ENCODE measurements around the gene FLNC.

The FLNC gene

DNA sequence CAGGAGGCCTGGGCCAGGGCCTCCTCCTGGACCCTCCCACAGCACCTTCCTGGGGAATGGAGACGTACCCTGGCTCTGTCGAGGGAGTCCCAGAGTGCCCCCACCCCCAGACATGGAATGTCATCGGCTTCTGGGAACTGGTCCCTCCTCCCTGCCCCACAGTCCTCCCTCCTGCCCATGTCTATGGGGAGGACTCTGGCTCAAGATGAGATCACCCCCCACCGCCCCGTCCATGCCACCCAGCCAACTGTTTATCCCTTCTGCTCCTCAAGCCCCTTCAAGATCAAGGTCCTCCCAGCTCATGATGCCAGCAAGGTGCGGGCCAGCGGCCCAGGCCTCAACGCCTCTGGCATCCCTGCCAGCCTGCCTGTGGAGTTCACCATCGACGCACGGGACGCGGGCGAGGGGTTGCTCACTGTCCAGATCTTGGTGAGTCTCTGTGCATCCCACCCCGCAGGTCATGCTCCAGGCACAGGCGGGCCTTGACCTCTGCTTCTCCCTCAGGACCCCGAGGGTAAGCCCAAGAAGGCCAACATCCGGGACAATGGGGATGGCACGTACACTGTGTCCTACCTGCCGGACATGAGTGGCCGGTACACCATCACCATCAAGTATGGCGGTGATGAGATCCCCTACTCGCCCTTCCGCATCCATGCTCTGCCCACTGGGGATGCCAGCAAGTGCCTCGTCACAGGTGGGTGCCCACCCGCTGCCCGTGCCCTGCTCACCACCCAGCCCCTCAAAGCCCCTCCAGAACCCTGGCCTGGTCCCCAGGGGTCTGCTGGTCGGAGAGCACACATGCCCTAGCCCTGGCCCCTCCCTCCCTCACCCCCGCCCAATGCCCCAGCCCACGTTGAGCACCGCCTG lies 18.3 kb downstream of the FLNC start:
- H3K4me3 ChIP-seq (ENCODE audit: low read length): no peak overlapping the region

DNA sequence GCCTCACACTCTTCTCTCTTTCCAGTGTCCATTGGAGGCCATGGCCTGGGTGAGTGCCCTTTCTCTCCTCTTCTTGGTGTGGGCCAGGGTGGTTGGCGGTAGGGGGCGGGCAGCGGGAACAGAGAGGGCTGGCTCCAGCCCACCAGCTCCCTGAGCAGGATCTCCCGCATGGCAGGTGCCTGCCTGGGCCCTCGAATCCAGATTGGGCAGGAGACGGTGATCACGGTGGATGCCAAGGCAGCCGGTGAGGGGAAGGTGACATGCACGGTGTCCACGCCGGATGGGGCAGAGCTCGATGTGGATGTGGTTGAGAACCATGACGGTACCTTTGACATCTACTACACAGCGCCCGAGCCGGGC lies 18.9 kb downstream of the FLNC start:
- H3K9me3 ChIP-seq (ENCODE audit: low read length): no peaks in the 10 kb centered on the region
- H3K27me3 ChIP-seq (ENCODE audit: insufficient read depth, low read length): no peaks in the 10 kb centered on the region
- no peaks in the 10 kb centered on the region for H3K36me3 ChIP-seq (ENCODE audit: insufficient read depth, low read length)
- no peak overlapping the region for H2AFZ ChIP-seq (ENCODE audit: low read depth, low read length)
- no peaks in the 10 kb centered on the region for H3K4me1 ChIP-seq (ENCODE audit: insufficient read depth, low read length)
- H3K4me3 ChIP-seq (ENCODE audit: low read length): no peak overlapping the region

More for the DNA sequence above, 18.3 kb downstream of the FLNC start:
- Histone ChIP-seq H2AFZ (ENCODE audit: low read depth, low read length) (no peak overlapping the region), H3K27me3 (ENCODE audit: insufficient read depth, low read length) (no peaks in the 10 kb centered on the region), H3K4me1 (ENCODE audit: insufficient read depth, low read length) (no peaks in the 10 kb centered on the region), H3K9me3 (ENCODE audit: low read length) (no peaks in the 10 kb centered on the region), H3K36me3 (ENCODE audit: insufficient read depth, low read length) (no peaks in the 10 kb centered on the region)

GRCh38 chr7:128849804-128850490 lies 19.7 kb downstream of the FLNC start:
- no peak overlapping the region for H3K4me3 ChIP-seq (ENCODE audit: low read length)
- no peak overlapping the region for H2AFZ ChIP-seq (ENCODE audit: low read depth, low read length)
- no peaks in the 10 kb centered on the region for H3K4me1 ChIP-seq (ENCODE audit: insufficient read depth, low read length)
- peaks cover 1% of the 10 kb centered on the region for H3K27me3 ChIP-seq (ENCODE audit: insufficient read depth, low read length)
- H3K36me3 ChIP-seq (ENCODE audit: insufficient read depth, low read length): no peaks in the 10 kb centered on the region
- H3K9me3 ChIP-seq (ENCODE audit: low read length): no peaks in the 10 kb centered on the region

- Histone ChIP-seq H3K36me3 (ENCODE audit: insufficient read depth, low read length) (no peaks in the 10 kb centered on the region), H3K4me1 (ENCODE audit: insufficient read depth, low read length) (no peaks in the 10 kb centered on the region), H3K4me3 (ENCODE audit: low read length) (no peak overlapping the region), H3K27me3 (ENCODE audit: insufficient read depth, low read length) (peaks cover 6% of the 10 kb centered on the region), H2AFZ (ENCODE audit: low read depth, low read length) (no peak overlapping the region), H3K9me3 (ENCODE audit: low read length) (no peaks in the 10 kb centered on the region)
These were observed 22.5 kb downstream of the FLNC start for GRCh38 chr7:128852537-128853254.

GRCh38 chr7:128853799-128854198 lies 23.6 kb downstream of the FLNC start:
- peaks cover 6% of the 10 kb centered on the region for H3K27me3 ChIP-seq (ENCODE audit: insufficient read depth, low read length)
- no peaks in the 10 kb centered on the region for H3K9me3 ChIP-seq (ENCODE audit: low read length)
- peaks cover 2% of the 10 kb centered on the region for H3K4me1 ChIP-seq (ENCODE audit: insufficient read depth, low read length)
- no peaks in the 10 kb centered on the region for H3K36me3 ChIP-seq (ENCODE audit: insufficient read depth, low read length)
- H2AFZ ChIP-seq (ENCODE audit: low read depth, low read length): no peak overlapping the region
- no peak overlapping the region for H3K4me3 ChIP-seq (ENCODE audit: low read length)

DNA sequence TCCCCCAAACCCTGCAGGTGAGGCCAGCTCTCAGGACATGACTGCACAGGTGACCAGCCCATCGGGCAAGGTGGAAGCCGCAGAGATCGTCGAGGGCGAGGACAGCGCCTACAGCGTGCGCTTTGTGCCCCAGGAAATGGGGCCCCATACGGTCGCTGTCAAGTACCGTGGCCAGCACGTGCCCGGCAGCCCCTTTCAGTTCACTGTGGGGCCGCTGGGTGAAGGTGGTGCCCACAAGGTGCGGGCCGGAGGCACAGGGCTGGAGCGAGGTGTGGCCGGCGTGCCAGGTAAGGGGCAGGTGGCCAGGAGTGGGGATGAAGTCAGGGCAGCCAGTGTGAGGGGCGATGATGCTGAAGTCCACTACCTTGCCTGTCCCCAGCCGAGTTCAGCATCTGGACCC lies 24.2 kb downstream of the FLNC start:
- no peaks in the 10 kb centered on the region for H3K36me3 ChIP-seq (ENCODE audit: insufficient read depth, low read length)

DNA sequence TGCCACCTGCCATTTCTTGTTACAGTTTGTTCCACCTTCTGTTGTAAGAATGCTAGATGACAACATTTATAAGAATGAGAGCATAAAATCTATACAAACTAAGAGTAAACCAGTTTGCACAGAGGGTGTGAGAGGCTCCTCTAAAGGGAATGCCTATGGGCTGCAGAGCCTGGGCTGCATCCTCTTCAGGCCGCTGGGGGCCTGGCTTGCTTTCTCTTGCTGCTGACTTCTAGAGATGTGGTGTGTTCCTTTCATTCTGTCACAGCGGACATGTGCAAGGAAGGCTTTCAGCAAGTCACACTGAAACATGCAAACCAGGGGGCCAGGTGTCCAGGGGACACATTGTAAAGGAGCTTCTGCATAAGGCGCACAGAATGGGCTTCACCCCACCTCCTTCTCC lies 25.4 kb downstream of the FLNC start:
- peaks cover 6% of the 10 kb centered on the region for H3K27me3 ChIP-seq (ENCODE audit: insufficient read depth, low read length)
- peaks cover 11% of the 10 kb centered on the region for H3K4me1 ChIP-seq (ENCODE audit: insufficient read depth, low read length)
- no peak overlapping the region for H3K4me3 ChIP-seq (ENCODE audit: low read length)
- H2AFZ ChIP-seq (ENCODE audit: low read depth, low read length): no peak overlapping the region
- H3K9me3 ChIP-seq (ENCODE audit: low read length): no peaks in the 10 kb centered on the region
- H3K36me3 ChIP-seq (ENCODE audit: insufficient read depth, low read length): no peaks in the 10 kb centered on the region

More for the DNA sequence above, 24.2 kb downstream of the FLNC start:
- Histone ChIP-seq H2AFZ (ENCODE audit: low read depth, low read length) (no peak overlapping the region), H3K4me3 (ENCODE audit: low read length) (no peak overlapping the region), H3K27me3 (ENCODE audit: insufficient read depth, low read length) (peaks cover 6% of the 10 kb centered on the region), H3K9me3 (ENCODE audit: low read length) (no peaks in the 10 kb centered on the region), H3K4me1 (ENCODE audit: insufficient read depth, low read length) (peaks cover 8% of the 10 kb centered on the region)

DNA sequence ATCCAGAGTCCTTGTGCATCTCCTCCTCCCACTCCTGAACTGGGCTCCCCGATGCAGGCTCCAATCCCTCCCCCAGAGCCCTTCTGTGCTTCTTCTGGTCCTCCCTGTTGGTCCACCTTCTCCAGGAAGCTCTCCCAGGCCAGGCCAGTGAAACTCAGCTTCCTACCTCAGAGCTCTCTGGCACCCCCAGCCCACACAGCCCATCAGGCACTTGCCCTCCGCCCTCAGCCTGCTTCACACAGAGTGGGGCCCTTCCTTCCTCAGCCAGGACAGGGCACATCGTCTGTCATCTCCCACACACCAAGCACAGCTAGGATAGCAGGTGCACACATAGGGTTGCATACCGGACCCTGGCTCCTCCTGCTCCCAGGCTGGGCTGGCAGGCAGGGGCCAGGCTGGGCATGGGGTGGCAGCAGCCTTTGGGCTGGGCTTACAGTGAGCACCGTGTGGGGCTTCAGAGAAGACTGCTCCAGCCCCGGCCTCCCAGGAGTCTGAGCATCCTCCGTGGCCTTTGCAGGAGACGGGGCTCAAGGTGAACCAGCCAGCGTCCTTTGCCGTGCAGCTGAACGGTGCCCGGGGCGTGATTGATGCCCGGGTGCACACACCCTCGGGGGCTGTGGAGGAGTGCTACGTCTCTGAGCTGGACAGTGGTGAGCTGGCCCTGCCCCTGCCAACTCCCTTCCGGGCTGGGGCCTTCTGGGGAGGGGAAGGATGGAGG lies 26.0 kb downstream of the FLNC start:
- Histone ChIP-seq H3K4me1 (ENCODE audit: insufficient read depth, low read length) (peaks cover 11% of the 10 kb centered on the region), H3K9me3 (ENCODE audit: low read length) (no peaks in the 10 kb centered on the region), H2AFZ (ENCODE audit: low read depth, low read length) (no peak overlapping the region), H3K36me3 (ENCODE audit: insufficient read depth, low read length) (no peaks in the 10 kb centered on the region), H3K27me3 (ENCODE audit: insufficient read depth, low read length) (peaks cover 6% of the 10 kb centered on the region), H3K4me3 (ENCODE audit: low read length) (no peak overlapping the region)

DNA sequence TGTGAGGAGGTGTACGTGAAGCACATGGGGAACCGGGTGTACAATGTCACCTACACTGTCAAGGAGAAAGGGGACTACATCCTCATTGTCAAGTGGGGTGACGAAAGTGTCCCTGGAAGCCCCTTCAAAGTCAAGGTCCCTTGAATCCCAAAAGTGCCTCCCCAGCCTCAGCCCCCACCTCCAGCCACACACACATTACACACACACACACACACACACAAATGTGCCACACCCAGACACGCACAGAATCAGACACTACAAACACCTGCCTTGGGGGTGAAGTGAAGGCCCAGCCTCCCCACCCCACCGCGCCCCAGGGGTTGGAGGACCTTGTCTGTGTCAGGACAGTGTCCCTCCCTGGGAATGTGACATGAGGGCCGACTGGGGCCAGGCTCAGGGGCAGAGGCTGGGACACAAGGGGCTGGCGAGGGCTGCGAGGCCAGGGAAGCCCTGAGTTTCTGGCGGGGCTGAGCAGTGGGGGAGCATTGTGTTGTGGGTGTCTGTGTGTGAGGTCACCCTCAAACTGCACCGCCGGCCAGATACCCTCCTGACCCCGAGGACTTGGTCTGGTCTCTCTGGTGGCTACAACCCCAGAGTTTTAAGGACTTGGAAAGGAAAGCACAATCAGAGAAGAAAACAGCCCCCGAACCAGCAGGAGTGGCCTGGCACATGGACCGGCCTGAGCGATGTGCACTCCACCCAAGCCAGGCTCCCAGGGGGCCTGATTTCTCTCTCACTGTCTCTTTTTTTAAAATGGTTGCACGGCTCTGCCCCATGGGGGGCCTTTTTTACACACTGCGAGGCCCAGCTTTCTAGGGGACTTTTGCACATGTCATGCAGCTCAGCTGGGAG lies 28.4 kb downstream of the FLNC start:
- Histone ChIP-seq H3K4me3 (ENCODE audit: low read length) (no peak overlapping the region), H3K27me3 (ENCODE audit: insufficient read depth, low read length) (peaks cover 6% of the 10 kb centered on the region), H3K9me3 (ENCODE audit: low read length) (no peaks in the 10 kb centered on the region), H3K36me3 (ENCODE audit: insufficient read depth, low read length) (no peaks in the 10 kb centered on the region), H2AFZ (ENCODE audit: low read depth, low read length) (peak overlapping the region; percentile 12), H3K4me1 (ENCODE audit: insufficient read depth, low read length) (peaks cover 12% of the 10 kb centered on the region)

GRCh38 chr7:128859232-128860157 lies 29.3 kb downstream of the FLNC start:
- peaks cover 16% of the 10 kb centered on the region for H3K4me1 ChIP-seq (ENCODE audit: insufficient read depth, low read length)
- no peak overlapping the region for H3K4me3 ChIP-seq (ENCODE audit: low read length)

More at GRCh38 chr7:128859232-128860157, 29.3 kb downstream of the FLNC start:
- no peaks in the 10 kb centered on the region for H3K9me3 ChIP-seq (ENCODE audit: low read length)
- H2AFZ ChIP-seq (ENCODE audit: low read depth, low read length): peak overlapping the region; percentile 12
- H3K27me3 ChIP-seq (ENCODE audit: insufficient read depth, low read length): peaks cover 6% of the 10 kb centered on the region
- no peaks in the 10 kb centered on the region for H3K36me3 ChIP-seq (ENCODE audit: insufficient read depth, low read length)

Data from neuron (in vitro differentiated cells).